ENCODE results near the gene SFXN2. TPM values are rescaled to one million over a fixed set of nuclear protein-coding genes. Genes with fewer than 3 reads are reported as not detected.

SFXN2 gene
- total and polyA plus RNA-seq, 2 experiments from 2014 or later = 5.7 to 6.2 TPM

GRCh38 chr10:102759497-102760210, 45.2 kb downstream of the SFXN2 start:
- ATAC-seq (no peak), DNase-seq (ENCODE audit: low spot score) (no peak)
- Histone ChIP-seq H3F3A (replicated peaks; ENCODE audit: low read depth) (0 out of 2 replicates have a peak, but pooled peaks cover 3% of the 10 kb centered on the region), H3K27ac (ENCODE audit: low read depth) (no peak overlapping the region), H3K4me2 (no peak overlapping the region), H3K79me2 (replicated peaks; ENCODE audit: insufficient read depth) (peaks cover 12% of the 10 kb centered on the region), H3K36me3 (ENCODE audit: insufficient read depth) (no peaks in the 10 kb centered on the region), H3K27me3 (ENCODE audit: insufficient read depth) (no peaks in the 10 kb centered on the region), H3K4me1 (ENCODE audit: insufficient read depth) (no peaks in the 10 kb centered on the region; the same call in 1 of the 2 replicates), H4K20me1 (replicated peaks; ENCODE audit: insufficient read depth) (no peaks in the 10 kb centered on the region; the same call in none of the 2 replicates), H3K4me3 (no peak overlapping the region), H2AFZ (no peak overlapping the region), H3K9me2 (ENCODE audit: insufficient read depth) (no peaks in the 10 kb centered on the region)
- H3K4me3 Mint-ChIP-seq = no peak overlapping the region
- peaks cover 6% of the 10 kb centered on the region for H3K27me3 Mint-ChIP-seq (ENCODE audit: insufficient read depth, low read depth, poor library complexity)
- no peaks in the 10 kb centered on the region for H3K9me3 Mint-ChIP-seq
- no peak overlapping the region for H3K27ac Mint-ChIP-seq
- H3K36me3 Mint-ChIP-seq (ENCODE audit: low read depth) = no peaks in the 10 kb centered on the region
- peaks cover 5% of the 10 kb centered on the region; the same call in 2 of the 3 replicates for H3K4me1 Mint-ChIP-seq
- TF ChIP-seq CTCF (conservative IDR thresholded peaks at IDR 0.05; ENCODE audit: low read depth in 2 of 2) (no peak), NANOG (IDR thresholded peaks at IDR 0.05; ENCODE audit: borderline replicate concordance) (no peak), STAT1 (IDR thresholded peaks at IDR 0.05; ENCODE audit: unreplicated experiment) (no peak), JUNB (IDR thresholded peaks at IDR 0.05; ENCODE audit: unreplicated experiment) (no peak), ETS1 (IDR thresholded peaks at IDR 0.05) (no peak), EZH2 (IDR thresholded peaks at IDR 0.05; ENCODE audit: low read depth, unreplicated experiment) (no peak), EZH2phosphoT487 (IDR thresholded peaks at IDR 0.05; ENCODE audit: unreplicated experiment) (no peak), ZNF462 (CRISPR knock-in tag; IDR thresholded peaks at IDR 0.05) (no peak), ZNF114 (CRISPR knock-in tag; IDR thresholded peaks at IDR 0.05) (no peak), POLR2AphosphoS5 (IDR thresholded peaks at IDR 0.05; ENCODE audit: low read depth) (no peak), CREB1 (CRISPR knock-in tag; IDR thresholded peaks at IDR 0.05; ENCODE audit: low read depth) (no peak), ZNF331 (CRISPR knock-in tag; IDR thresholded peaks at IDR 0.05; ENCODE audit: low read depth) (no peak), REST (IDR thresholded peaks at IDR 0.05; ENCODE audit: unreplicated experiment) (no peak)

All from GM23338 (cell line).